Heart left ventricle (tissue), 13 donors: ENCODE data around the gene CD28.

Experiments used
- CTCF ChIP-seq, 12 donors: fragments of 200-600 bp; sonication (generic) in 4 of 12; IDR thresholded peaks; one replicate each; pipeline versions ENCODE4 v1.5.0 to v1.8.0; 2018 to 2022; ENCODE audit warnings: antibody characterized with exemption in 12 of 12, mild to moderate bottlenecking in 5 of 12
- POLR2A ChIP-seq, 2 donors: fragments of 450-650 bp; IDR thresholded peaks; one replicate each; pipeline ENCODE4 v1.6.1; 2017; ENCODE audit warnings: antibody characterized with exemption in 2 of 2, mild to moderate bottlenecking in 2 of 2, moderate library complexity in 2 of 2
- donor health status: ischemic (EF 13 %, LVEDD 7.1; RV severe dilation, severe dysfunction).
- donor health status: DM: no; HTN: yes; CAD: no.
- donor health status: DM: no; HTN: no; CAD: no.
- donor health status: ischemic (EF 25% LVEDD 6.9; RV normal size, moderate dysfunction).
- donor health status: ischemic (EF 25% LVEDD 5.7; RV mildly dilated, moderate dysfunction).
- donor health status: ischemic (EF 35%, LVEDD 5.7; RV mildly dilated, moderate dysfunction).
- donor health status: nonischemic (EF 11% LVEDD 7.7; RV severe dilation, severe dysfunction).
- donor health status: DM: yes; HTN: yes; CAD: no.
- donor health status: PGD.
- donor health status: ischemic (EF 29% LVEDD 5.4; RV normal size, mild dysfunction).
- donor health status: nonischemic (EF 23%, LVEDD 6.1; RV moderate dilation, normal function).

DNA sequence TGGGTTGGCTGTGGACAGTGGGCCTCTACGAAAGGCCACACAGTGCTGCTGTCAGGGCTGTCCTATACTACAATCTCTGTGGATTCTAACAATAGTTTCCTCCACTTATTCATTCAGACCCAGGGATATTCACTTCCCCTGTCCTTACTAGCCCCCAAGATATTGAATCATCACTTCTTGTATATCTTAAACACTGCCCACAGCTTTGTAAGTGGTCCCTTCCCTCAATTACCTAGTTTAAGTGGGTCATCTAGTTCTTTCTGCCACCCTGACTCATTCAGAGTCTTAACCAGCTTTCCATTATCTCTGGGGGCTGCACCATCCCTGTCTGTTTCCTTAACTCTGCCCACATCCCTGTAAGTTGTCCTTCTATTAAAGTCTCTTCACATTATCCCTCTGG, 69.2 kb downstream of the CD28 start:
- TF ChIP-seq CTCF (IDR thresholded peaks at IDR 0.05) = no peak
- no peak for TF ChIP-seq POLR2A (IDR thresholded peaks at IDR 0.05)
